Measurements from ENCODE around the gene GSK3A.
A peak's percentile ranks its signal among the peaks of the same experiment; 100 is the strongest.

Gene GSK3A

GRCh38 chr19:42220751-42221097 is 21.7 kb downstream of the GSK3A start:
- no peak for DNase-seq

- DNase-seq: peak; percentile 96
Measured at GRCh38 chr19:42219812-42220750, 22.3 kb downstream of the GSK3A start, which contains the start of gene ZNF526. Gene ZNF526, plus strand, starts transcription at chr19:42220312. Its CDS starts 4,092 bp downstream, at chr19:42224404.

- peak; percentile 100 for DNase-seq
Measured at GRCh38 chr19:42217520-42218437, 24.6 kb downstream of the GSK3A start, which contains the start of gene DEDD2. Gene DEDD2, minus strand, starts transcription at chr19:42217677. Its CDS starts 670 bp downstream, at chr19:42217007.

- peak; percentile 73 for DNase-seq
Measured at GRCh38 chr19:42216653-42217519, 25.5 kb downstream of the GSK3A start.

- no peak for DNase-seq
Measured at GRCh38 chr19:42214810-42215485, 27.5 kb downstream of the GSK3A start.

- DNase-seq: no peak
Measured at GRCh38 chr19:42212886-42213285, 29.5 kb downstream of the GSK3A start.

- no peak for DNase-seq
Measured at GRCh38 chr19:42208612-42209011, 33.8 kb downstream of the GSK3A start.

- no peak for DNase-seq
Measured at GRCh38 chr19:42207767-42208271, 34.6 kb downstream of the GSK3A start.

- no peak for DNase-seq
Measured at GRCh38 chr19:42206871-42207755, 35.3 kb downstream of the GSK3A start.

- no peak for DNase-seq
Measured at GRCh38 chr19:42204664-42205063, 37.7 kb downstream of the GSK3A start.

- DNase-seq: no peak
Measured at GRCh38 chr19:42203700-42204099, 38.7 kb downstream of the GSK3A start.

- no peak for DNase-seq
Measured at GRCh38 chr19:42202290-42202880, 40.0 kb downstream of the GSK3A start.

- DNase-seq: no peak
Measured at GRCh38 chr19:42201489-42202289, 40.7 kb downstream of the GSK3A start.

- no peak for DNase-seq
Measured at GRCh38 chr19:42200116-42200715, 42.2 kb downstream of the GSK3A start.

- DNase-seq: peak; percentile 79
Measured at GRCh38 chr19:42199440-42200115, 42.8 kb downstream of the GSK3A start.

- DNase-seq: peak; percentile 71
Measured at GRCh38 chr19:42198676-42199439, 43.5 kb downstream of the GSK3A start.

GRCh38 chr19:42197375-42197817 is 45.0 kb downstream of the GSK3A start:
- no peak for DNase-seq

Data from activated CD8-positive, alpha-beta memory T cell treated with anti-CD3 and anti-CD28 coated beads, Interleukin-2, amount 50 U/mL, for 48 hours (primary cell).